CMK (cell line): Measurements from ENCODE around the gene PCDH9.

ENCODE experiments used
- DNase-seq: peaks from one replicate; pipeline ENCODE4 v3.0.0-alpha.2; 2010; ENCODE audit warnings: low read depth

PCDH9 gene, protein sequence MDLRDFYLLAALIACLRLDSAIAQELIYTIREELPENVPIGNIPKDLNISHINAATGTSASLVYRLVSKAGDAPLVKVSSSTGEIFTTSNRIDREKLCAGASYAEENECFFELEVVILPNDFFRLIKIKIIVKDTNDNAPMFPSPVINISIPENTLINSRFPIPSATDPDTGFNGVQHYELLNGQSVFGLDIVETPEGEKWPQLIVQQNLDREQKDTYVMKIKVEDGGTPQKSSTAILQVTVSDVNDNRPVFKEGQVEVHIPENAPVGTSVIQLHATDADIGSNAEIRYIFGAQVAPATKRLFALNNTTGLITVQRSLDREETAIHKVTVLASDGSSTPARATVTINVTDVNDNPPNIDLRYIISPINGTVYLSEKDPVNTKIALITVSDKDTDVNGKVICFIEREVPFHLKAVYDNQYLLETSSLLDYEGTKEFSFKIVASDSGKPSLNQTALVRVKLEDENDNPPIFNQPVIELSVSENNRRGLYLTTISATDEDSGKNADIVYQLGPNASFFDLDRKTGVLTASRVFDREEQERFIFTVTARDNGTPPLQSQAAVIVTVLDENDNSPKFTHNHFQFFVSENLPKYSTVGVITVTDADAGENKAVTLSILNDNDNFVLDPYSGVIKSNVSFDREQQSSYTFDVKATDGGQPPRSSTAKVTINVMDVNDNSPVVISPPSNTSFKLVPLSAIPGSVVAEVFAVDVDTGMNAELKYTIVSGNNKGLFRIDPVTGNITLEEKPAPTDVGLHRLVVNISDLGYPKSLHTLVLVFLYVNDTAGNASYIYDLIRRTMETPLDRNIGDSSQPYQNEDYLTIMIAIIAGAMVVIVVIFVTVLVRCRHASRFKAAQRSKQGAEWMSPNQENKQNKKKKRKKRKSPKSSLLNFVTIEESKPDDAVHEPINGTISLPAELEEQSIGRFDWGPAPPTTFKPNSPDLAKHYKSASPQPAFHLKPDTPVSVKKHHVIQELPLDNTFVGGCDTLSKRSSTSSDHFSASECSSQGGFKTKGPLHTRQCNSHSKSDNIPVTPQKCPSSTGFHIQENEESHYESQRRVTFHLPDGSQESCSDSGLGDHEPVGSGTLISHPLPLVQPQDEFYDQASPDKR (N-terminal part only)

GRCh38 chr13:67229481-67230403 lies at the start of gene PCDH9:
Gene PCDH9, minus strand, starts transcription at chr13:67230336. Its CDS starts 1,896 bp downstream, at chr13:67228440.
- DNase-seq: no peak

GRCh38 chr13:67278235-67278634 lies 48.1 kb upstream of the PCDH9 start:
- DNase-seq: no peak

GRCh38 chr13:67277581-67277980 lies 47.4 kb upstream of the PCDH9 start:
- DNase-seq: no peak

DNA sequence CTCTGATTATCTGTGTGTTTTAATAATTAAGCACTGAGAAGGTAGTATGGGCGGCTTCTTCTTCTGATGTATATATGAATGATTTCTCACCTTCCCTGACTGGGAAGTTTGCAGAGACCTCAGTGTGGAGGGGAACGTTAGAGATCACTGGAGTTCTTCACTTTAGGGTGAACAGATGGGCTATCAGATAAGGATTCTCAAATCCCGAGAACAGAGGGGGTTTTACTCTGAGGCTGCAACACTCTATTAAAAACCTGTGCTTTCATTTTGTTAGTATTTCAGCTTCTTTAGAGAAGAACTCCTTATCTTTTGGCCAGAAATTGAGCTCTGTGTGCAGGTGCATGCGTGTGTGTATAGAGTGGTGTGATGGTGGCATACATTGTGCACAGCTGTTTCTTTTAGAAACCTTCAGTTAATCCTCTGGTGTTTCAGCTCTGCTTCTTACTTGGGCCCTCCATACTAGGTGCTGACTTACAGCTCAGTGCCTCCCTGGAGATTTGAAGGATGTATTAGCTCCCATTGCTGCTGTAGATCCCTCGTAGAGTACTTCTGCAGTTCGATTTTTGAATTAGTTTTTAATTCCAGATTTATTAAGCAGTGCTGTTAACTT lies 45.3 kb upstream of the PCDH9 start:
- no peak for DNase-seq

- no peak for DNase-seq
These were observed 42.9 kb upstream of the PCDH9 start for GRCh38 chr13:67273001-67273400.

- DNase-seq: no peak
These were observed 37.0 kb upstream of the PCDH9 start for GRCh38 chr13:67267136-67267535.

GRCh38 chr13:67259208-67259607 lies 29.1 kb upstream of the PCDH9 start:
- DNase-seq: no peak

- no peak for DNase-seq
These were observed 28.3 kb upstream of the PCDH9 start for GRCh38 chr13:67258482-67258881.

GRCh38 chr13:67238861-67239260 lies 8.7 kb upstream of the PCDH9 start:
- no peak for DNase-seq

- DNase-seq: peak; percentile 24
These were observed 8.2 kb upstream of the PCDH9 start for GRCh38 chr13:67238277-67238859.

DNA sequence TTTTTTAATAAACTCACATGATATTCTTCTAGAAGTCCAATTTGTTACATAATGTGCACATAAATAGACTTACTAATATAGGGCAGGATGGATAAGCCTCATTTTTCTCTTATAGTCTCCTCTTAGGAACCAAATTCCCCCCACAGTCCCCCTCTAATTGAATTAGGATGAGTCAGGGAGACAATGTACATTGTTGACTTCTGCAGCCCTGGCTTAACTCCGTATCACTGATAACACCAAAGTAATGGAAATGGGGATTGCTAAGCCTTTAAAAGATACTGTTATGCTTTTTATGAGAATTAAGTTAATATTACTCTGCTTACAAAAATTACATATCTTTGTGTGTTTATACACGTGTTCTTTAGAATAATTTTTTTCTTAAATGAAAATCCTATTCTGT lies 5.1 kb upstream of the PCDH9 start:
- DNase-seq: no peak

- DNase-seq: no peak
These were observed 2.2 kb upstream of the PCDH9 start for GRCh38 chr13:67232384-67232783.

DNA sequence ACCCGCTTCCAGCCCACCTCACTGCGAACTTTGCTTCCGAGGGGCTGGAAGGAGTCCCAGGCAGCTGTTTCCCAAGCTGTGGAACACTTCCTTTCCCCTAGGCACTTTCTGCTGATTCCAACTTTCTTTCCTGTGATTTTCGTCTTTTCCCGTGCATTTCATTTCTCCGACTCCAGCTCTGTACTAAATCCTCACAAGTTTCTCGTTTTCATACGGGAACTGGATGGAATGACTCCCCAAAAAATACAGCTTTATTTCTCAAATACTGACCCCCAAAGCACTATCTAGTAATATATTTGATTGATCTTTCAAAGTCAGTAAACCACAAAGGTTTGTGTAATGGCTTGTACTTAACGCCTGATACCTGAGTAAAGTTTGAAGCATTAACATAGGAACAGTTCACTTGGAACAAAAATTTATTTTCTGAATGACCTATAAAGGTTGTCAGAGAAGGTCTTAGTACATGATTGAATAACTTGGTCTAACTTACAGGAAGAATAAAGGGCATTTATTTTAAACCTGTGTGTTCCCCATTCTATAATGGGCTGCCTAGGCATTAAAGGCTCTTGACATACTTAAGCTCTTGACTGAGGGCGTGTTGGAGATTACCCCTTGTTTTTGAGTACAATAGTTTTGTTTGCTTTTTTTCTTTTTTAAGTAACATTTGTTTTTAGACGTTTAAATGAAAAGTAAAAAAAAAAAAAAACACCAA lies 1.3 kb upstream of the PCDH9 start:
- DNase-seq: no peak

- peak; percentile 95 for DNase-seq
These were observed 510 bp upstream of the PCDH9 start for GRCh38 chr13:67230404-67231288.

DNA sequence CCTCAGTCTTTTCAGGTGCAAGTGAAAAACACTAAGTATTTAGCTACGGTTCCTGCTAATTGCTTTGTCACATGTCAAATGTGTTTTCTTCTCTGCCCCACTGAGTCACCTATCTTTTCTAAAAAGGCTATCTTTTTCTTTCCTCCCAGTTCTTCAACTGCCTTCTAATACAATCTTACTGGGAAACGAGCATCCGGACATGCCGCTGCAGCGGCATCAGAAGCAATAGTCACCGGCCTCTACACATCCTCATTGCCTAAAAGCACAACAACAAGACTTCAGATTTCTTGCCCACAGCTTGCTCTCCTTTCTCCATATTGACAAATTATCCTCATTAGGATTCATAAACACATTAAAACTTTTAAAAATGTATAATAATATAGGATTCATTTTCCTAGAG lies 1.2 kb downstream of the PCDH9 start:
- DNase-seq: no peak

DNA sequence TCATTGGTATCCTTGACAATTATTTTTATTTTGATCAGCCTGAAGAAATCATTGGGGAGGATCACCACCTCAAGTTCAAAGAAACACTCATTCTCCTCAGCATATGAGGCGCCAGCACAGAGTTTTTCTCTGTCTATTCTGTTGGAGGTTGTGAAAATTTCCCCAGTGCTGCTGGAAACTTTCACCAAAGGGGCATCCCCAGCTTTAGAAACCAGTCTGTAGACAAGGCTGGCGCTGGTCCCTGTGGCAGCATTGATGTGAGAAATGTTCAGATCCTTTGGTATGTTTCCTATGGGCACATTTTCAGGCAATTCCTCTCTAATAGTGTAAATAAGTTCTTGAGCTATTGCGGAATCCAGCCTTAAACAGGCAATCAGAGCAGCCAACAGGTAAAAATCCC lies 2.1 kb downstream of the PCDH9 start:
- no peak for DNase-seq

GRCh38 chr13:67227131-67227983 lies 2.8 kb downstream of the PCDH9 start:
- DNase-seq: no peak

- no peak for DNase-seq
These were observed 3.4 kb downstream of the PCDH9 start for GRCh38 chr13:67226696-67227095.
